Measurements from ENCODE around the gene TTYH2. TPM values are rescaled to one million over a fixed set of nuclear protein-coding genes. Genes with fewer than 3 reads are reported as not detected.
A peak's percentile ranks its signal among the peaks of the same experiment; 100 is the strongest.

Gene TTYH2
- total and polyA plus RNA-seq, 7 donors: 0.60 to 10.0 (median 4.9) TPM

DNA sequence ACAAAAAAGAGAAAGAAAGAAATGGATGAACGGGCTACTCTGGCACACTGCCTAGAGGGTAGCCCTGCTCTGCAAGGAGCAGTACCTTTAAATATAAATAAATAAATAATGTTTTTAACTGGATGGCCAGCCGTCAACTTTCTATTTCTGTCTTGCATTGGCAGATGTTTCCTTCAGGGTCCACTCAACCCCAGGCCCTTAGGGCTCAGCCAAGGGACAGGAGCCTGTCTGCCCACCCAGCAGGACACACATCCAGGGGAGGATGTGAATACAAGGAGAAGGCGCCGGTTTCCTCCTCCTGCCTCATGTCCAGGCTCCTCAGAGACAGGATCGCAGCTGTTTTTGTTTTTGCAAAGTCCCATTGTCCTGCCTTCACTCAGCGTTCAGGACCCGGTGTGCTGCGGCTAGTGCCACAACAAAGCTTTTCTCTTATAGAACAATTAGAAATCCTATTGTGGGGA, 22.6 kb downstream of the TTYH2 start:
- Histone ChIP-seq H3K9me3 (no peaks in the 10 kb centered on the region), H3K27ac (no peak overlapping the region), H3K27me3 (no peaks in the 10 kb centered on the region), H3K36me3 (peaks cover 0 to 8% (median 0%) of the 10 kb centered on the region in 4 donors), H3K4me1 (peaks cover 0 to 4% (median under 1%) of the 10 kb centered on the region in 4 donors), H3K4me3 (no peak overlapping the region)
- DNase-seq: no peak
- WGBS, 2 donors: 77 to 78% methylated on average over 8 of the region's 8 CpGs
- no peak for TF ChIP-seq EP300 (IDR thresholded peaks at IDR 0.05)
- TF ChIP-seq, protein P1, sequence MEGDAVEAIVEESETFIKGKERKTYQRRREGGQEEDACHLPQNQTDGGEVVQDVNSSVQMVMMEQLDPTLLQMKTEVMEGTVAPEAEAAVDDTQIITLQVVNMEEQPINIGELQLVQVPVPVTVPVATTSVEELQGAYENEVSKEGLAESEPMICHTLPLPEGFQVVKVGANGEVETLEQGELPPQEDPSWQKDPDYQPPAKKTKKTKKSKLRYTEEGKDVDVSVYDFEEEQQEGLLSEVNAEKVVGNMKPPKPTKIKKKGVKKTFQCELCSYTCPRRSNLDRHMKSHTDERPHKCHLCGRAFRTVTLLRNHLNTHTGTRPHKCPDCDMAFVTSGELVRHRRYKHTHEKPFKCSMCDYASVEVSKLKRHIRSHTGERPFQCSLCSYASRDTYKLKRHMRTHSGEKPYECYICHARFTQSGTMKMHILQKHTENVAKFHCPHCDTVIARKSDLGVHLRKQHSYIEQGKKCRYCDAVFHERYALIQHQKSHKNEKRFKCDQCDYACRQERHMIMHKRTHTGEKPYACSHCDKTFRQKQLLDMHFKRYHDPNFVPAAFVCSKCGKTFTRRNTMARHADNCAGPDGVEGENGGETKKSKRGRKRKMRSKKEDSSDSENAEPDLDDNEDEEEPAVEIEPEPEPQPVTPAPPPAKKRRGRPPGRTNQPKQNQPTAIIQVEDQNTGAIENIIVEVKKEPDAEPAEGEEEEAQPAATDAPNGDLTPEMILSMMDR (IDR thresholded peaks at IDR 0.05): no peak
- no peak for TF ChIP-seq POLR2AphosphoS5 (IDR thresholded peaks at IDR 0.05)
- no peak for TF ChIP-seq POLR2A (IDR thresholded peaks at IDR 0.05)
- intact Hi-C loops (cut with DNase I): no loop called here

DNA sequence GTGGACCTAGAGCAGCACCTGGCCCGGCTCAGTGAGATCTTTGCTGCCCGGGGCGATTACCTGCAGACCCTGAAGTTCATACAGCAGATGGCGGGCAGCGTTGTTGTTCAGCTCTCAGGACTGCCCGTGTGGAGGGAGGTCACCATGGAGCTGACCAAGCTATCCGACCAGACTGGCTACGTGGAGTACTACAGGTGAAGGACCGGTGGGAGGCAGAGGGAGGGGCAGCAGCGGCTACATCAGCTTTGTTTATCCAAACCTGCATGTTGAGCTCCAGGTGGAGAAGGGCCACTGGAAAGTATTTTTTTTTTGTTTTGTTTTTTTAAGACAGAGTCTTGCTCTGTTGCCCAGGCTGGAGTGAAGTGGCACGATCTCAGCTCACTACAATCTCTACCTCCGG, 23.9 kb downstream of the TTYH2 start:
- Histone ChIP-seq H3K36me3 (peaks cover 0 to 3% (median 0%) of the 10 kb centered on the region in 4 donors), H3K9me3 (no peaks in the 10 kb centered on the region), H3K27ac (no peak overlapping the region), H3K27me3 (no peaks in the 10 kb centered on the region), H3K4me3 (no peak overlapping the region), H3K4me1 (peaks cover 0 to 6% (median 3%) of the 10 kb centered on the region in 4 donors)
- TF ChIP-seq POLR2A (IDR thresholded peaks at IDR 0.05) (no peak), POLR2AphosphoS5 (IDR thresholded peaks at IDR 0.05) (no peak), EP300 (IDR thresholded peaks at IDR 0.05) (no peak)
- TF ChIP-seq, protein P1 (IDR thresholded peaks at IDR 0.05): no peak
- no peak for DNase-seq
- 80 to 90% methylated on average over 12 of the region's 12 CpGs for WGBS, 2 donors
- intact Hi-C loops (cut with DNase I): no loop called here

DNA sequence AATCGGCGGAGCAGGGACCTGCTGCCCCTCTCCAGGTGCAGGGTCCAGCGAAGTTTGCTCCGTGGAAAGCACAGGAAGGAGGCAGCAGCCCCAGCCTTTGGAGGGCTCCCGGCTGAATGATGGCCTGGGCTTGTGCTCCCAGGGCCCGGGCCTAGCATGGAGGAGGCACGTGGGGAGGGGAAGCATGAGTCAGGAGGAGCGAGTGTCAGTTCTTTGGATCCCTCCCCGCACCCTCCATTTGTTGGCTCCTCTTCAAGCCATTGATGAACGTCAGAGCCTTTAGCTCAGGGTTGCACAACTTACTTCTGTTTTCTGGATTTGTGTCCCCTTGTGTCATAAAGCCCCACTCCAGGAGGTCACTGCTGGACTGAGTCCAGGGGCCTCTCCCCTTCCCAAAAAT, 25.8 kb downstream of the TTYH2 start:
- intact Hi-C loops (cut with DNase I): no loop called here
- Histone ChIP-seq H3K36me3 (peaks cover 0 to 3% (median 0%) of the 10 kb centered on the region in 4 donors), H3K9me3 (no peaks in the 10 kb centered on the region), H3K4me3 (no peak overlapping the region), H3K27me3 (no peaks in the 10 kb centered on the region), H3K27ac (no peak overlapping the region), H3K4me1 (peaks cover 0 to 6% (median 3%) of the 10 kb centered on the region in 4 donors)
- DNase-seq: peak; percentile 85
- TF ChIP-seq POLR2AphosphoS5 (IDR thresholded peaks at IDR 0.05): peak in 1 of 4 donors; percentile 29
- no peak for TF ChIP-seq EP300 (IDR thresholded peaks at IDR 0.05)
- WGBS, 2 donors: 71 to 76% methylated on average over 10 of the region's 10 CpGs

DNA sequence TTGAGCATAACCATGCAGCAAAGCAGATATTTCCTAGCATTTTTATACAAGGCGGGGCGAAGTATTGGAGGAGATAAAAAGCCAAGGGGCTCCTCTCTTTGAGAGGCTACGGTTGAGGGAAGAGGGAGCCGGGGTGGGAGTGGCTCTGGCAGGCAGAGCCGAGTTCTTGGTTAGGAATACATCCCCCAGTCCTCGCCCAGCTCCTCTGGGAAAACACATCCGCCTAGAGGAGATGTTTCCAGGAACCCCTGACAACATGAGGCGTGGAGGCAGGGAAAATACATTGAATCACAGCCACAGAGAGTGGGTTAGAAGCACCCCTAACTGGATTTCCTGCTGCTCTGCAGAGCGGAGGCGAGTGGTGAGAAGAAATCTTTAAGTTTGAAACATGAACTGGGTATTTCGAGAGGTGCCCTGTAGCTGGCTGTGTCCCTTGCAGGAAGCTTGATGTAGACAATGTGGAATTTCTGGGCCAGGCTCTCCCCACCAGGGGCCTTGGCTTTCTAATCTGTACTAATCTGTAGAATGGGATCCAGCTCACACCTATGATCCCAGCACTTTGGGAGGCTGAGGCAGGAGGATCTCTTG, 27.3 kb downstream of the TTYH2 start:
- peaks cover 0 to 14% (median 5%) of the 10 kb centered on the region in 4 donors for H3K4me1 ChIP-seq
- 50 to 69% methylated on average over 11 of the region's 11 CpGs for WGBS, 2 donors
- no peak for DNase-seq

DNA sequence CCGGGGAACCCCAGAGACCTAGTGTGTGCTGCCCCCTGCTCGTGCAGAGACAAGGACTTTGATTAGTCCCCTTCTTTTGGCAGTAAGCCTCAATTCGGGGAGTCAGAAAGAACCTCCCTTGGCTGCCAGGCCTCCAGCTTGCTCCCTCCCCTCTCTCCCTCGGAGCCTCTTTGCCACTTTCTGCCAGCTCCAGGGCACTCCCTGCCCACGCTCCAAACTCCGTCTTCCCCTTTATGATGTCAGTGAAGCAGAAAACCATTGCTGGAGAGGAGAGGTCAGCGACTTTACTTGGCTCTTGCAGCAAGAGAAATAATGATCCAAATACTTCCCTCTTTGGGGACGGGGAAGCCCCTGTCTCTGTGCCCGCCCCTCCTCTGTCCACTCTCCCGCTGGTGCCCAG, 28.1 kb downstream of the TTYH2 start:
- intact Hi-C loops (cut with DNase I): no loop called here
- peaks cover 0 to 15% (median 5%) of the 10 kb centered on the region in 4 donors for H3K4me1 ChIP-seq
- H3K27ac ChIP-seq: no peak overlapping the region
- no peak for DNase-seq
- no peak overlapping the region for H3K4me3 ChIP-seq
- H3K27me3 ChIP-seq: no peaks in the 10 kb centered on the region
- WGBS, 2 donors: 65 to 77% methylated on average over 10 of the region's 10 CpGs
- peaks cover 0 to 3% (median 0%) of the 10 kb centered on the region in 4 donors for H3K36me3 ChIP-seq
- TF ChIP-seq, protein P1 (IDR thresholded peaks at IDR 0.05): no peak
- TF ChIP-seq POLR2A (IDR thresholded peaks at IDR 0.05) (no peak), EP300 (IDR thresholded peaks at IDR 0.05) (no peak), POLR2AphosphoS5 (IDR thresholded peaks at IDR 0.05) (no peak)
- no peaks in the 10 kb centered on the region for H3K9me3 ChIP-seq

More for the DNA sequence above, 27.3 kb downstream of the TTYH2 start:
- TF ChIP-seq, protein P1 (IDR thresholded peaks at IDR 0.05): no peak
- no peak for TF ChIP-seq EP300 (IDR thresholded peaks at IDR 0.05)
- TF ChIP-seq POLR2AphosphoS5 (IDR thresholded peaks at IDR 0.05): no peak
- TF ChIP-seq POLR2A (IDR thresholded peaks at IDR 0.05): no peak
- Histone ChIP-seq H3K27ac (peak overlapping the region in 1 of 4 donors; percentile 1), H3K4me3 (no peak overlapping the region), H3K36me3 (peaks cover 0 to 3% (median 0%) of the 10 kb centered on the region in 4 donors), H3K9me3 (no peaks in the 10 kb centered on the region), H3K27me3 (no peaks in the 10 kb centered on the region)
- intact Hi-C loops (cut with DNase I): no loop called here

All from sigmoid colon (tissue), 7 donors.